Panc1 (cell line): ENCODE results near the gene BARHL1. TPM values are rescaled to one million over a fixed set of nuclear protein-coding genes. Genes with fewer than 3 reads are reported as not detected.

Experiments
- ATAC-seq: fragments of 200-7000 bp; cut with Tn5 transposase; 2 replicates; pipeline ENCODE4 v1.9.1; 2020; ENCODE audit warnings: mild to moderate bottlenecking, moderate library complexity
- BruUV-seq: library from RNA; stranded (reverse); fragments of 400-500 nt; replicated peaks from 2 replicates; lab custom pipeline; 2021; lab: Mats Ljungman, UMichigan
- CTCF ChIA-PET: fragments of 300-600 bp; sonication (Branson Sonifier 250); formaldehyde crosslinking; loops from one replicate; lab custom pipeline; 2022; ENCODE audit warnings: antibody characterized with exemption; lab: Charles Lee
- POLR2A ChIA-PET: fragments of 300-600 bp; sonication (Branson Sonifier 250); formaldehyde crosslinking; loops from one replicate; lab custom pipeline; 2022; ENCODE audit warnings: antibody characterized with exemption; lab: Charles Lee
- DNase-seq: peaks from one replicate; pipeline ENCODE4 v3.0.0-alpha.2; 2010; ENCODE audit warnings: low read depth, low spot score
- H3K27ac ChIP-seq: 2 replicates; pipeline ENCODE4 v1.5.1; 2011; ENCODE audit warnings: mild to moderate bottlenecking, low read length, inconsistent platforms
- H3K27me3 ChIP-seq: fragments of 200-500 bp; sonication (Bioruptor generic); 2 replicates; pipeline ENCODE4 v1.6.0; 2014; ENCODE audit warnings: low read length, inconsistent platforms; ENCODE audit not compliant: control insufficient read depth, insufficient read depth
- H3K36me3 ChIP-seq: fragments of 200-500 bp; sonication (Bioruptor generic); 2 replicates; pipeline ENCODE4 v1.5.1; 2014; ENCODE audit warnings: inconsistent platforms, mild to moderate bottlenecking, low read length, moderate library complexity; ENCODE audit not compliant: control insufficient read depth, insufficient read depth
- H3K4me1 ChIP-seq: 2 replicates; pipeline ENCODE4 v1.5.1; 2011; ENCODE audit warnings: inconsistent platforms, mild to moderate bottlenecking, low read length, moderate library complexity; ENCODE audit not compliant: control insufficient read depth, insufficient read depth
- H3K4me3 ChIP-seq, 2 experiments: 2 replicates each; pipeline ENCODE4 v1.5.1; 2011 to 2012; ENCODE audit warnings: low read depth in 2 of 2, low read length in 2 of 2, mild to moderate bottlenecking in 2 of 2, inconsistent platforms in 1 of 2, moderate library complexity in 1 of 2
- H3K9me3 ChIP-seq: fragments of 200-500 bp; sonication (Bioruptor generic); 2 replicates; pipeline ENCODE4 v1.5.1; 2014; ENCODE audit warnings: low read depth, mild to moderate bottlenecking, inconsistent platforms, low read length, moderate library complexity; ENCODE audit not compliant: control insufficient read depth, insufficient read depth
- POLR2AphosphoS5 ChIP-seq: IDR thresholded peaks from 2 replicates; pipeline ENCODE4 v1.6.1; 2012; ENCODE audit warnings: mild to moderate bottlenecking, low read depth, low read length, moderate library complexity
- SIN3A ChIP-seq: IDR thresholded peaks from 2 replicates; pipeline ENCODE4 v1.6.1; 2012; ENCODE audit warnings: low read depth, mild to moderate bottlenecking, low read length, moderate library complexity, borderline replicate concordance; ENCODE audit not compliant: insufficient read depth
- TCF7L2 ChIP-seq: IDR thresholded peaks from 2 replicates; pipeline ENCODE4 v1.6.1; 2011; ENCODE audit warnings: mild to moderate bottlenecking, low read depth, low read length, inconsistent platforms
- in situ Hi-C: cut with HindIII; loops from 2 replicates; pipeline ENCODE4 v1.10.0; 2016; ENCODE audit warnings: low sequenced_read_pairs, low pct_unique_long_range_greater_than_20kb
- intact Hi-C: fragments of 100-400 bp; cut with micrococcal nuclease; formaldehyde crosslinking; loops from one replicate; pipeline ENCODE4 v1.10.0; 2022; ENCODE audit not compliant: unreplicated experiment
- total RNA-seq: library from RNA; stranded (reverse); gene quantifications from one replicate; pipeline ENCODE4 v1.2.1, GENCODE V29; 2021; ENCODE audit not compliant: unreplicated experiment
- TF ChIP-seq, protein P1 (sequence below): fragments of 450-650 bp; IDR thresholded peaks from 2 replicates; pipeline ENCODE4 v1.5.1; 2017; ENCODE audit warnings: mild to moderate bottlenecking
- TF ChIP-seq, protein P2 (sequence below), 2 experiments: IDR thresholded peaks; 2 replicates each; pipeline ENCODE4 v1.6.1; 2011 to 2012; ENCODE audit warnings: low read depth in 2 of 2, control low read depth in 1 of 2, low read length in 1 of 2, mild to moderate bottlenecking in 1 of 2, moderate library complexity in 1 of 2; ENCODE audit not compliant: insufficient read depth in 1 of 2

BARHL1 gene
- total RNA-seq, 1 experiment from 2014 or later, result not detected

DNA sequence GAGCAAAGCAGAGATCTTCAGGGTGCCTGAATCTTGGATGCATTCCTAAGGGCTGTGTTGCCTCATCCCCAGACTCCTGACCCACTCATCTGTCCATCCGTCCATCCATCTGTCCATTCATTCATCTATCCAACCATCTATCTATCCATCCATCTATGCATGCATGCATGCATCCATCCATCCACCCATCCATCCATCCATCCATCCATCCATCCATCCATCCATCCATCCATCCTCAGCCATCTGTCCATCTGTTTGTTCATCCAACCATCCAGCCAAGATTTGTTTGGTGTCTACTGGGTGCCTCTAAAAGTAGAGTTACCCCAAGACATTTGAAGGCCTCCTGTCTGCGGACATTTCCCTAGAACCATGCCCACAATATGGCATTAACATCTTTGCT lies 27.7 kb upstream of the BARHL1 start:
- CTCF ChIA-PET, result no interaction called here
- H3K4me3 ChIP-seq, result no peak overlapping the region
- H3K36me3 ChIP-seq, result no peaks in the 10 kb centered on the region
- DNase-seq (no peak), ATAC-seq (no peak)
- H3K9me3 ChIP-seq, result no peaks in the 10 kb centered on the region
- intact Hi-C loops, result no loop called here
- H3K4me1 ChIP-seq, result no peaks in the 10 kb centered on the region
- in situ Hi-C loops, result no loop called here
- BruUV-seq, result no TSS peak
- H3K27ac ChIP-seq, result no peak overlapping the region
- H3K27me3 ChIP-seq, result no peaks in the 10 kb centered on the region
- TF ChIP-seq, protein P1, sequence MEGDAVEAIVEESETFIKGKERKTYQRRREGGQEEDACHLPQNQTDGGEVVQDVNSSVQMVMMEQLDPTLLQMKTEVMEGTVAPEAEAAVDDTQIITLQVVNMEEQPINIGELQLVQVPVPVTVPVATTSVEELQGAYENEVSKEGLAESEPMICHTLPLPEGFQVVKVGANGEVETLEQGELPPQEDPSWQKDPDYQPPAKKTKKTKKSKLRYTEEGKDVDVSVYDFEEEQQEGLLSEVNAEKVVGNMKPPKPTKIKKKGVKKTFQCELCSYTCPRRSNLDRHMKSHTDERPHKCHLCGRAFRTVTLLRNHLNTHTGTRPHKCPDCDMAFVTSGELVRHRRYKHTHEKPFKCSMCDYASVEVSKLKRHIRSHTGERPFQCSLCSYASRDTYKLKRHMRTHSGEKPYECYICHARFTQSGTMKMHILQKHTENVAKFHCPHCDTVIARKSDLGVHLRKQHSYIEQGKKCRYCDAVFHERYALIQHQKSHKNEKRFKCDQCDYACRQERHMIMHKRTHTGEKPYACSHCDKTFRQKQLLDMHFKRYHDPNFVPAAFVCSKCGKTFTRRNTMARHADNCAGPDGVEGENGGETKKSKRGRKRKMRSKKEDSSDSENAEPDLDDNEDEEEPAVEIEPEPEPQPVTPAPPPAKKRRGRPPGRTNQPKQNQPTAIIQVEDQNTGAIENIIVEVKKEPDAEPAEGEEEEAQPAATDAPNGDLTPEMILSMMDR, result no peak
- TF ChIP-seq POLR2AphosphoS5, result no peak
- TF ChIP-seq, protein P2, sequence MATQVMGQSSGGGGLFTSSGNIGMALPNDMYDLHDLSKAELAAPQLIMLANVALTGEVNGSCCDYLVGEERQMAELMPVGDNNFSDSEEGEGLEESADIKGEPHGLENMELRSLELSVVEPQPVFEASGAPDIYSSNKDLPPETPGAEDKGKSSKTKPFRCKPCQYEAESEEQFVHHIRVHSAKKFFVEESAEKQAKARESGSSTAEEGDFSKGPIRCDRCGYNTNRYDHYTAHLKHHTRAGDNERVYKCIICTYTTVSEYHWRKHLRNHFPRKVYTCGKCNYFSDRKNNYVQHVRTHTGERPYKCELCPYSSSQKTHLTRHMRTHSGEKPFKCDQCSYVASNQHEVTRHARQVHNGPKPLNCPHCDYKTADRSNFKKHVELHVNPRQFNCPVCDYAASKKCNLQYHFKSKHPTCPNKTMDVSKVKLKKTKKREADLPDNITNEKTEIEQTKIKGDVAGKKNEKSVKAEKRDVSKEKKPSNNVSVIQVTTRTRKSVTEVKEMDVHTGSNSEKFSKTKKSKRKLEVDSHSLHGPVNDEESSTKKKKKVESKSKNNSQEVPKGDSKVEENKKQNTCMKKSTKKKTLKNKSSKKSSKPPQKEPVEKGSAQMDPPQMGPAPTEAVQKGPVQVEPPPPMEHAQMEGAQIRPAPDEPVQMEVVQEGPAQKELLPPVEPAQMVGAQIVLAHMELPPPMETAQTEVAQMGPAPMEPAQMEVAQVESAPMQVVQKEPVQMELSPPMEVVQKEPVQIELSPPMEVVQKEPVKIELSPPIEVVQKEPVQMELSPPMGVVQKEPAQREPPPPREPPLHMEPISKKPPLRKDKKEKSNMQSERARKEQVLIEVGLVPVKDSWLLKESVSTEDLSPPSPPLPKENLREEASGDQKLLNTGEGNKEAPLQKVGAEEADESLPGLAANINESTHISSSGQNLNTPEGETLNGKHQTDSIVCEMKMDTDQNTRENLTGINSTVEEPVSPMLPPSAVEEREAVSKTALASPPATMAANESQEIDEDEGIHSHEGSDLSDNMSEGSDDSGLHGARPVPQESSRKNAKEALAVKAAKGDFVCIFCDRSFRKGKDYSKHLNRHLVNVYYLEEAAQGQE (IDR thresholded peaks at IDR 0.05; ENCODE audit: insufficient read depth in 1 of 2, low read depth in 2 of 2, low read length in 1 of 2), result no peak
- TF ChIP-seq SIN3A, result no peak
- TF ChIP-seq TCF7L2, result no peak
- POLR2A ChIA-PET, result no interaction called here

DNA sequence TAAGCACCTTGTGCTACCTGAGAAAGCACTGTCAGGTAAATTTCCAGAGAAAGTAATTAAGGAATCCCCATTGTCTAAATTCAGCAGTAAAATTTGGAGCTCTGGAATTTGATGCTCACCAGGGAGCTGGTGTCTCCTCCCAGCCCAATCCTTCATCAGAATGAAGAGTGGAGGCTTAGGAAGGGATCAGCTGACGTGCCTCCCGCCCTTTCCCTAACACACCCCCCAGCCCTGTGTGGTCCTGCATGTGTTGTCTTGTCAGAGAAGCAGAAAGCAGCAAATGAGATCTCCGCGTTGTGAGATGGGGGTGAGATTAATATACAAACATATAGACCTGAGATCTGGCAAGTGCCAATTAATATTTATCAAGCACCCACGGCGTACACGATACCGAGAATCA lies 26.9 kb upstream of the BARHL1 start:
- ATAC-seq (no peak), DNase-seq (no peak)
- ChIA-PET POLR2A (no interaction called here), CTCF (no interaction called here)
- Histone ChIP-seq H3K27ac (no peak overlapping the region), H3K27me3 (no peaks in the 10 kb centered on the region), H3K4me1 (no peaks in the 10 kb centered on the region), H3K4me3 (no peak overlapping the region), H3K9me3 (no peaks in the 10 kb centered on the region), H3K36me3 (no peaks in the 10 kb centered on the region)
- TF ChIP-seq POLR2AphosphoS5, result no peak
- no peak for TF ChIP-seq TCF7L2
- TF ChIP-seq, protein P1, result no peak
- TF ChIP-seq, protein P2 (IDR thresholded peaks at IDR 0.05; ENCODE audit: insufficient read depth in 1 of 2, low read depth in 2 of 2, low read length in 1 of 2), result no peak
- no peak for TF ChIP-seq SIN3A
- in situ Hi-C loops (no loop called here), intact Hi-C loops (no loop called here)
- no TSS peak for BruUV-seq
